ENCODE measurements around the gene TTN.

The TTN gene

GRCh38 chr2:178723786-178724346, 83.4 kb downstream of the TTN start:
- ATAC-seq, result no peak
- TF ChIP-seq RARB (CRISPR knock-in tag; IDR thresholded peaks at IDR 0.05) (no peak), ZNF8 (CRISPR knock-in tag; IDR thresholded peaks at IDR 0.05) (no peak), GLIS3 (CRISPR knock-in tag; IDR thresholded peaks at IDR 0.05) (no peak), TOX (CRISPR knock-in tag; IDR thresholded peaks at IDR 0.05; ENCODE audit: borderline replicate concordance) (no peak), CREB5 (CRISPR knock-in tag; IDR thresholded peaks at IDR 0.05; ENCODE audit: low read depth) (no peak), SNAI2 (CRISPR knock-in tag; IDR thresholded peaks at IDR 0.05) (no peak), ZNF70 (CRISPR knock-in tag; IDR thresholded peaks at IDR 0.05) (no peak), OSR1 (CRISPR knock-in tag; IDR thresholded peaks at IDR 0.05) (no peak), ZNF565 (CRISPR knock-in tag; conservative IDR thresholded peaks at IDR 0.05; ENCODE audit: low read depth) (no peak), POU6F1 (CRISPR knock-in tag; IDR thresholded peaks at IDR 0.05; ENCODE audit: borderline replicate concordance, low read depth) (no peak), ARNTL (CRISPR knock-in tag; IDR thresholded peaks at IDR 0.05; ENCODE audit: borderline replicate concordance, low read depth) (no peak), PPARA (CRISPR knock-in tag; IDR thresholded peaks at IDR 0.05; ENCODE audit: borderline replicate concordance) (no peak), TCF4 (CRISPR knock-in tag; IDR thresholded peaks at IDR 0.05; ENCODE audit: borderline replicate concordance) (no peak), PATZ1 (CRISPR knock-in tag; IDR thresholded peaks at IDR 0.05; ENCODE audit: borderline replicate concordance) (no peak), ISL1 (CRISPR knock-in tag; IDR thresholded peaks at IDR 0.05) (no peak), ESRRG (CRISPR knock-in tag; IDR thresholded peaks at IDR 0.05) (no peak), CSDC2 (CRISPR knock-in tag; IDR thresholded peaks at IDR 0.05) (no peak), TSHZ2 (CRISPR knock-in tag; IDR thresholded peaks at IDR 0.05) (no peak), ZC3H10 (CRISPR knock-in tag; IDR thresholded peaks at IDR 0.05) (no peak)

- TF ChIP-seq GLIS3 (CRISPR knock-in tag; IDR thresholded peaks at IDR 0.05) (no peak), ZNF70 (CRISPR knock-in tag; IDR thresholded peaks at IDR 0.05) (no peak), TSHZ2 (CRISPR knock-in tag; IDR thresholded peaks at IDR 0.05) (no peak), CREB5 (CRISPR knock-in tag; IDR thresholded peaks at IDR 0.05; ENCODE audit: low read depth) (no peak), ESRRG (CRISPR knock-in tag; IDR thresholded peaks at IDR 0.05) (no peak), ZC3H10 (CRISPR knock-in tag; IDR thresholded peaks at IDR 0.05) (no peak), SNAI2 (CRISPR knock-in tag; IDR thresholded peaks at IDR 0.05) (no peak), ISL1 (CRISPR knock-in tag; IDR thresholded peaks at IDR 0.05) (no peak), RARB (CRISPR knock-in tag; IDR thresholded peaks at IDR 0.05) (no peak), PPARA (CRISPR knock-in tag; IDR thresholded peaks at IDR 0.05; ENCODE audit: borderline replicate concordance) (no peak), TCF4 (CRISPR knock-in tag; IDR thresholded peaks at IDR 0.05; ENCODE audit: borderline replicate concordance) (no peak), ZFP30 (CRISPR knock-in tag; IDR thresholded peaks at IDR 0.05) (no peak), ZNF565 (CRISPR knock-in tag; conservative IDR thresholded peaks at IDR 0.05; ENCODE audit: low read depth) (no peak), ZFP3 (CRISPR knock-in tag; IDR thresholded peaks at IDR 0.05) (no peak), ARNTL (CRISPR knock-in tag; IDR thresholded peaks at IDR 0.05; ENCODE audit: borderline replicate concordance, low read depth) (no peak), CSRNP3 (CRISPR knock-in tag; IDR thresholded peaks at IDR 0.05) (no peak), TOX (CRISPR knock-in tag; IDR thresholded peaks at IDR 0.05; ENCODE audit: borderline replicate concordance) (no peak), CSDC2 (CRISPR knock-in tag; IDR thresholded peaks at IDR 0.05) (no peak)
- ATAC-seq, result no peak
These were observed 84.9 kb downstream of the TTN start for GRCh38 chr2:178722296-178722695.

Measured in SK-N-SH treated with all-trans-retinoic acid at 6 μM for 48 hours (cell line).